ENCODE measurements around the gene CNPPD1. TPM values are rescaled to one million over a fixed set of nuclear protein-coding genes. Genes with fewer than 3 reads are reported as not detected.

The CNPPD1 gene
- total and polyA plus RNA-seq, 8 donors, result 20.1 to 32.9 (median 26.1) TPM

DNA sequence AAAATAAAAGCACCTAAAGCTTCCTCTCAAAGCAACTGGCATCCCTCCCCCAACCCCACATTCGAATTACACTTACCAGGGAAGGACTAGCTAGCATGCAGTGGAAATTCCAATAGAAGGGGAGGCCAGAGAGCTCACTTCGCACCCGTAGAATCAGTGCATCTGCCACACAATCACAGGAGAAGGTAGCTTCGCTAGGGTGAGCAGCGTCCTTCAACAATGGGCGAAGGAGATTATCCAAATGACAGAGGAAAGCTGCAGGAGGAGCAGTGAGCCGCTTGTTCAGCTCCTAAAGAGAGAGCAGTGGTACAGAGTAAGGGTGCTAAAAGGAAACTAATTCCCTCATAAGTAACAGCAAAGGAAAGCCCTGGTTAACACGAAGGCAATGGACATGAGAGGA, 19.3 kb downstream of the CNPPD1 start:
- FAIRE-seq, result no peak
- Histone ChIP-seq H3K4me3 (no peak overlapping the region), H3K4me1 (peaks cover 0 to 4% (median 0%) of the 10 kb centered on the region in 3 donors), H3K27me3 (no peaks in the 10 kb centered on the region), H3K36me3 (peaks cover 0 to 6% (median 4%) of the 10 kb centered on the region in 3 donors), H3K9me3 (no peaks in the 10 kb centered on the region), H3K27ac (no peak overlapping the region)
- no peak for DNase-seq
- WGBS, 2 donors, result 87 to 88% methylated on average over 8 of the region's 8 CpGs
- TF ChIP-seq, protein P1, sequence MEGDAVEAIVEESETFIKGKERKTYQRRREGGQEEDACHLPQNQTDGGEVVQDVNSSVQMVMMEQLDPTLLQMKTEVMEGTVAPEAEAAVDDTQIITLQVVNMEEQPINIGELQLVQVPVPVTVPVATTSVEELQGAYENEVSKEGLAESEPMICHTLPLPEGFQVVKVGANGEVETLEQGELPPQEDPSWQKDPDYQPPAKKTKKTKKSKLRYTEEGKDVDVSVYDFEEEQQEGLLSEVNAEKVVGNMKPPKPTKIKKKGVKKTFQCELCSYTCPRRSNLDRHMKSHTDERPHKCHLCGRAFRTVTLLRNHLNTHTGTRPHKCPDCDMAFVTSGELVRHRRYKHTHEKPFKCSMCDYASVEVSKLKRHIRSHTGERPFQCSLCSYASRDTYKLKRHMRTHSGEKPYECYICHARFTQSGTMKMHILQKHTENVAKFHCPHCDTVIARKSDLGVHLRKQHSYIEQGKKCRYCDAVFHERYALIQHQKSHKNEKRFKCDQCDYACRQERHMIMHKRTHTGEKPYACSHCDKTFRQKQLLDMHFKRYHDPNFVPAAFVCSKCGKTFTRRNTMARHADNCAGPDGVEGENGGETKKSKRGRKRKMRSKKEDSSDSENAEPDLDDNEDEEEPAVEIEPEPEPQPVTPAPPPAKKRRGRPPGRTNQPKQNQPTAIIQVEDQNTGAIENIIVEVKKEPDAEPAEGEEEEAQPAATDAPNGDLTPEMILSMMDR (IDR thresholded peaks at IDR 0.05), result no peak
- no peak for ATAC-seq
- intact Hi-C loops (cut with DNase I), result loop anchor here in 2 of 3 donors (10.0 kb wide), 2 partner anchors 103 to 133 kb away; no protein-coding TSS in a partner anchor

DNA sequence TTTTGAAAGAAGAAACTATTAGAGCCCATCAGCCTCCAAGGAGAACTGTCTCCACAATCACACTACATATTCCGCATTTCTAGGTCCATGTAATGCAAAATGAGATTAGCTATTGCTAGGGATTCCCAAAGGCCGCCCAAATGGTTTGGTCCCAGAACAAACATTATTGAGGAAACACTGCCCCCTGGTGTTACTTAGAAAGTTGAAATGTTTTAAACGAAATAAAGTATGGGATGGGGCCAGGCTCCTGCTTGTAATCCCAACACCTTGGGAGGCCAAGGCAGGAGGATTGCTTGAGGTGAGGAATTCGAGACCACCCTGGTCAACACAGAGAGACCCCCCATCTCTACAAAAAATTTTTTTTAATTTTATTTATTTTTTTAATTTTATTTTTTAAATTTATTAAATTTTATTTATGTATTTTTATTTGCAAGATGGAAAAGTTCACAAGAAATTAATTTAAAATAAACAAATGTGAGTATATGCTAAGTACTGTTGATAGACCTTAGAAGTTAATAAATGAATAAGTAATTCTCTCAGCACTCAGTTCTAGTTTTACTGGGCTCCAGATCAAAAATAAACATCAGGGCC, 21.6 kb downstream of the CNPPD1 start:
- H3K27ac ChIP-seq, result no peak overlapping the region
- FAIRE-seq, result no peak
- H3K9me3 ChIP-seq, result no peaks in the 10 kb centered on the region
- peak in 2 of 6 donors; percentile 49 to 56 for DNase-seq
- peaks cover 0 to 4% (median 0%) of the 10 kb centered on the region in 3 donors for H3K4me1 ChIP-seq
- peak; percentile 46 to 86 (median 82) for ATAC-seq
- no peaks in the 10 kb centered on the region for H3K27me3 ChIP-seq
- WGBS, 2 donors, result 1 to 2% methylated on average over 4 of the region's 4 CpGs
- TF ChIP-seq, protein P1 (IDR thresholded peaks at IDR 0.05), result peak; percentile 29 to 59 (median 45)
- intact Hi-C loops (cut with DNase I), result loop anchor here in 2 of 3 donors (10.0 kb wide), 2 partner anchors 100 to 130 kb away; no protein-coding TSS in a partner anchor
- H3K36me3 ChIP-seq, result peaks cover 0 to 6% (median 4%) of the 10 kb centered on the region in 3 donors
- no peak overlapping the region for H3K4me3 ChIP-seq

DNA sequence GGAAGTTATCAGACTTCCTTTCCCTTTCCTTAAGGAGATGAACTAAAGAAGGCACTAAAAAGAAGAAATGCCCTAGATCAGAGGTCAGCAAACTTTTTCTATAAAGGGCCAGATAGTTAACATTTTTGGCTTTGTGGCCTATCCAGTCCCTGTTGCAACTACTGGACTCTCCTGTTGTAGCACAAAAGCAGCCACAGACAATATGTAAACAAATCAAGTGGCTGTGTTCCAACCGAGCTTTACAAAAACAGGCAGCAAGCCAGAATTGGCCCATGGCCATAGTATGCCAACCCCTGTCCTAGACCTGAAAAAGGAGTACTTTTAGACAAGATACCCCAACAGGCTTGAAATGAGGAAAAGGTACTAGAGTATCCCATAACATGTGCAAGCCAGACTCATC, 27.1 kb downstream of the CNPPD1 start:
- 10 to 13% methylated on average over 1 of the region's 1 CpG for WGBS, 2 donors
- Histone ChIP-seq H3K27me3 (no peaks in the 10 kb centered on the region), H3K9me3 (no peaks in the 10 kb centered on the region), H3K36me3 (peaks cover 0 to 4% (median 0%) of the 10 kb centered on the region in 3 donors), H3K4me1 (peaks cover 5 to 9% (median 7%) of the 10 kb centered on the region in 3 donors), H3K27ac (peak overlapping the region in 1 of 4 donors; percentile 1), H3K4me3 (no peak overlapping the region)
- peak; percentile 45 to 84 (median 64) for ATAC-seq
- FAIRE-seq, result no peak
- DNase-seq, result peak in 2 of 6 donors; percentile 45 to 53
- TF ChIP-seq, protein P1 (IDR thresholded peaks at IDR 0.05), result no peak
- intact Hi-C loops (cut with DNase I), result loop anchor here in 2 of 3 donors (5.0 to 10.0 kb wide), 3 partner anchors 92 to 125 kb away; no protein-coding TSS in a partner anchor

DNA sequence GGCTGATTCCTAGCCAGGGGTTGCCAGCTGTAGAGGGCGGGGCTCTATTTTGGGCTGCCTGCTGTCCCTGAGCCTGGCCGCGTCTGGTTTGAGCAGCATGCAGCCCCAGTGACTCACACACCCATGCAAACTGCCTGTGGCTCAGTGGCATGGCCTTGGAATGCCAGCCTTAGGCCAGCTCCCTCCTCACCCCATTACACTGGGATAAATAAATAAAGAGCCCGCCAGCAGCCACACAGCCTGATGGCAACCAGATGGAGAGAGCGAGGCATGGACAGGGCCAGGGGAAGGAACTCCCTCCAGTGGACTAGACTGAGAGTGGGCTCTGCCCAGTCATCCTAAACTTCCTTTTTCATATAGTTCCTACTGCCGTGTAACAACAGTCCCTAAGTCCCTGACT, 34.4 kb downstream of the CNPPD1 start:
- intact Hi-C loops (cut with DNase I), result no loop called here
- TF ChIP-seq, protein P1 (IDR thresholded peaks at IDR 0.05), result no peak
- peaks cover 0 to 2% (median 0%) of the 10 kb centered on the region in 3 donors for H3K36me3 ChIP-seq
- H3K4me1 ChIP-seq, result no peaks in the 10 kb centered on the region
- DNase-seq (peak in 2 of 6 donors; percentile 43 to 57), FAIRE-seq (no peak), ATAC-seq (peak in 3 of 4 donors; percentile 12 to 93 (median 66))
- H3K27ac ChIP-seq, result no peak overlapping the region
- H3K27me3 ChIP-seq, result no peaks in the 10 kb centered on the region
- no peak overlapping the region for H3K4me3 ChIP-seq
- 91 to 93% methylated on average over 6 of the region's 6 CpGs for WGBS, 2 donors
- H3K9me3 ChIP-seq, result no peaks in the 10 kb centered on the region

DNA sequence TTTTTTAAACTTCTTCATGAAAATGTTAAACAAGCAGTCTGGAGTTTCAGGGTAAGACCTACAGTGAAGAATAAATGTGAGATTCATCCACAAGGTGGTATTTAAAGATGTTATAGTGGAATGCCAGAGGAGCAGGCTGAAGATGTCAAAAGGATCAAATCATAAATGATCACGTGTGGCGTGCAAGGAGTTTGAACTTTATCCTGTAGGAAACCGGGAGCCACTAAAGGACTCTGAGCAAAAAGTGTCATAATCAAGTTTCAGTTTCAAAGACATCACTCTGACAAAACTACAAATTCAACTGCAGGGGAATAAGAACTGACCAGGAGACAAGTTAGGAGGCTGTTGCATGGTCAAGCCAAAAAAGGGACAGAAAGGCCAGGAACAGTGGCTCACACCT, 36.0 kb downstream of the CNPPD1 start:
- DNase-seq (no peak), FAIRE-seq (no peak), ATAC-seq (no peak)
- Histone ChIP-seq H3K27ac (no peak overlapping the region), H3K27me3 (no peaks in the 10 kb centered on the region), H3K36me3 (peaks cover 0 to 2% (median 0%) of the 10 kb centered on the region in 3 donors), H3K9me3 (no peaks in the 10 kb centered on the region), H3K4me3 (no peak overlapping the region), H3K4me1 (no peaks in the 10 kb centered on the region)
- TF ChIP-seq, protein P1 (IDR thresholded peaks at IDR 0.05), result no peak
- 95 to 97% methylated on average over 3 of the region's 3 CpGs for WGBS, 2 donors
- intact Hi-C loops (cut with DNase I), result no loop called here
